Measurements from ENCODE around the gene DENND10.

The DENND10 gene

GRCh38 chr10:119135513-119135881 is 31.6 kb downstream of the DENND10 start:
- no peak for TF ChIP-seq TCF12 (IDR thresholded peaks at IDR 0.05; ENCODE audit: low read depth)
- no peak for TF ChIP-seq CEBPB (IDR thresholded peaks at IDR 0.05)
- TF ChIP-seq RAD21 (IDR thresholded peaks at IDR 0.05; ENCODE audit: low read depth), result no peak
- TF ChIP-seq USF1 (IDR thresholded peaks at IDR 0.05), result no peak
- TF ChIP-seq ZBTB7A (IDR thresholded peaks at IDR 0.05; ENCODE audit: low read depth), result no peak
- no peak for TF ChIP-seq CREB1 (IDR thresholded peaks at IDR 0.05; ENCODE audit: low read depth)
- no peak for TF ChIP-seq TAF1 (IDR thresholded peaks at IDR 0.05; ENCODE audit: low read depth)
- no peak for TF ChIP-seq MAX (IDR thresholded peaks at IDR 0.05)
- TF ChIP-seq FOXM1 (IDR thresholded peaks at IDR 0.05; ENCODE audit: borderline replicate concordance, low read depth), result no peak

- TF ChIP-seq REST (IDR thresholded peaks at IDR 0.05; ENCODE audit: low read depth) (no peak), NFIC (IDR thresholded peaks at IDR 0.05) (no peak), MAX (IDR thresholded peaks at IDR 0.05) (no peak), TAF1 (IDR thresholded peaks at IDR 0.05; ENCODE audit: low read depth) (no peak), YY1 (IDR thresholded peaks at IDR 0.05; ENCODE audit: low read depth) (no peak), EGR1 (IDR thresholded peaks at IDR 0.05) (no peak), USF1 (IDR thresholded peaks at IDR 0.05) (no peak), RAD21 (IDR thresholded peaks at IDR 0.05; ENCODE audit: low read depth) (no peak), FOXM1 (IDR thresholded peaks at IDR 0.05; ENCODE audit: borderline replicate concordance, low read depth) (no peak), TCF12 (IDR thresholded peaks at IDR 0.05; ENCODE audit: low read depth) (no peak), ZBTB7A (IDR thresholded peaks at IDR 0.05; ENCODE audit: low read depth) (no peak), CEBPB (IDR thresholded peaks at IDR 0.05) (no peak), TEAD4 (IDR thresholded peaks at IDR 0.05) (no peak), CREB1 (IDR thresholded peaks at IDR 0.05; ENCODE audit: low read depth) (no peak), EP300 (IDR thresholded peaks at IDR 0.05; ENCODE audit: borderline replicate concordance) (no peak)
Measured at GRCh38 chr10:119136084-119136483, 32.2 kb downstream of the DENND10 start.

GRCh38 chr10:119138346-119139306 is 34.7 kb downstream of the DENND10 start:
- TF ChIP-seq TCF12 (IDR thresholded peaks at IDR 0.05; ENCODE audit: low read depth) (no peak), TAF1 (IDR thresholded peaks at IDR 0.05; ENCODE audit: low read depth) (no peak), REST (IDR thresholded peaks at IDR 0.05; ENCODE audit: low read depth) (no peak), ZBTB7A (IDR thresholded peaks at IDR 0.05; ENCODE audit: low read depth) (no peak), USF1 (IDR thresholded peaks at IDR 0.05) (no peak), MAX (IDR thresholded peaks at IDR 0.05) (no peak), YY1 (IDR thresholded peaks at IDR 0.05; ENCODE audit: low read depth) (no peak), RAD21 (IDR thresholded peaks at IDR 0.05; ENCODE audit: low read depth) (no peak), EGR1 (IDR thresholded peaks at IDR 0.05) (no peak), CEBPB (IDR thresholded peaks at IDR 0.05) (no peak), NFIC (IDR thresholded peaks at IDR 0.05) (no peak), EP300 (IDR thresholded peaks at IDR 0.05; ENCODE audit: borderline replicate concordance) (no peak), FOXM1 (IDR thresholded peaks at IDR 0.05; ENCODE audit: borderline replicate concordance, low read depth) (no peak), TEAD4 (IDR thresholded peaks at IDR 0.05) (no peak), CREB1 (IDR thresholded peaks at IDR 0.05; ENCODE audit: low read depth) (no peak)

- no peak for TF ChIP-seq MAX (IDR thresholded peaks at IDR 0.05)
- TF ChIP-seq TCF12 (IDR thresholded peaks at IDR 0.05; ENCODE audit: low read depth), result no peak
- TF ChIP-seq RAD21 (IDR thresholded peaks at IDR 0.05; ENCODE audit: low read depth), result peak; percentile 75
Measured at GRCh38 chr10:119139464-119140067, 35.7 kb downstream of the DENND10 start.

Measured in Ishikawa (cell line).